Lower lobe of right lung (tissue), 2 donors: ENCODE results near the gene GTF3C2. TPM values are rescaled to one million over a fixed set of nuclear protein-coding genes. Genes with fewer than 3 reads are reported as not detected.

Source experiments
- ATAC-seq, 2 donors: fragments of 200-7000 bp; cut with Tn5 transposase; one replicate each; pipeline ENCODE4 v1.9.1; 2020 to 2022; ENCODE audit warnings: mild to moderate bottlenecking in 2 of 2, moderate library complexity in 2 of 2
- DNase-seq: peaks from one replicate; pipeline ENCODE4 v3.0.0-alpha.2; 2020
- H3K27ac ChIP-seq: fragments of 200-600 bp; one replicate; pipeline ENCODE4 v1.8.0; 2022
- H3K27me3 ChIP-seq: fragments of 200-600 bp; one replicate; pipeline ENCODE4 v1.8.0; 2022; ENCODE audit warnings: low read depth
- H3K36me3 ChIP-seq: fragments of 200-600 bp; one replicate; pipeline ENCODE4 v1.8.0; 2022; ENCODE audit warnings: mild to moderate bottlenecking
- H3K4me1 ChIP-seq: fragments of 200-600 bp; one replicate; pipeline ENCODE4 v1.8.0; 2022
- H3K4me3 ChIP-seq: fragments of 200-600 bp; one replicate; pipeline ENCODE4 v1.8.0; 2022; ENCODE audit warnings: mild to moderate bottlenecking
- H3K9me3 ChIP-seq: fragments of 200-600 bp; one replicate; pipeline ENCODE4 v1.8.0; 2022
- intact Hi-C: fragments of 100-400 bp; cut with DNase I; formaldehyde crosslinking; loops from one replicate; pipeline ENCODE4 v1.11.0; 2022
- total RNA-seq: library from RNA; stranded (reverse); fragmentation: NEBNext Ultra II Directional; extraction: Animal tissue kit (Norgen Biotek cat#: 25700); gene quantifications from one replicate; pipeline ENCODE4 v1.2.1, GENCODE V29; 2021
- TF ChIP-seq, protein P1 (sequence below): fragments of 200-600 bp; IDR thresholded peaks from one replicate; pipeline ENCODE4 v1.8.0; 2022; ENCODE audit warnings: antibody characterized with exemption, mild to moderate bottlenecking
- donor health status: DM: no; HTN: yes; CAD: no; lungs with severe emphysema.

GTF3C2 gene
- total RNA-seq, 1 donor from 2014 or later: 56.4 TPM

GRCh38 chr2:27347641-27348040, 8.9 kb downstream of the GTF3C2 start:
- intact Hi-C loops: no loop called here
- Histone ChIP-seq H3K36me3 (peaks cover 27% of the 10 kb centered on the region), H3K4me1 (peaks cover 7% of the 10 kb centered on the region), H3K9me3 (no peaks in the 10 kb centered on the region), H3K27ac (no peak overlapping the region), H3K4me3 (no peak overlapping the region), H3K27me3 (no peaks in the 10 kb centered on the region)
- TF ChIP-seq, protein P1, sequence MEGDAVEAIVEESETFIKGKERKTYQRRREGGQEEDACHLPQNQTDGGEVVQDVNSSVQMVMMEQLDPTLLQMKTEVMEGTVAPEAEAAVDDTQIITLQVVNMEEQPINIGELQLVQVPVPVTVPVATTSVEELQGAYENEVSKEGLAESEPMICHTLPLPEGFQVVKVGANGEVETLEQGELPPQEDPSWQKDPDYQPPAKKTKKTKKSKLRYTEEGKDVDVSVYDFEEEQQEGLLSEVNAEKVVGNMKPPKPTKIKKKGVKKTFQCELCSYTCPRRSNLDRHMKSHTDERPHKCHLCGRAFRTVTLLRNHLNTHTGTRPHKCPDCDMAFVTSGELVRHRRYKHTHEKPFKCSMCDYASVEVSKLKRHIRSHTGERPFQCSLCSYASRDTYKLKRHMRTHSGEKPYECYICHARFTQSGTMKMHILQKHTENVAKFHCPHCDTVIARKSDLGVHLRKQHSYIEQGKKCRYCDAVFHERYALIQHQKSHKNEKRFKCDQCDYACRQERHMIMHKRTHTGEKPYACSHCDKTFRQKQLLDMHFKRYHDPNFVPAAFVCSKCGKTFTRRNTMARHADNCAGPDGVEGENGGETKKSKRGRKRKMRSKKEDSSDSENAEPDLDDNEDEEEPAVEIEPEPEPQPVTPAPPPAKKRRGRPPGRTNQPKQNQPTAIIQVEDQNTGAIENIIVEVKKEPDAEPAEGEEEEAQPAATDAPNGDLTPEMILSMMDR: no peak
- ATAC-seq (no peak), DNase-seq (no peak)

GRCh38 chr2:27336173-27336572, 20.4 kb downstream of the GTF3C2 start:
- Histone ChIP-seq H3K9me3 (no peaks in the 10 kb centered on the region), H3K27me3 (no peaks in the 10 kb centered on the region), H3K4me1 (no peaks in the 10 kb centered on the region), H3K4me3 (no peak overlapping the region), H3K27ac (no peak overlapping the region), H3K36me3 (peaks cover 99% of the 10 kb centered on the region)
- ATAC-seq (no peak), DNase-seq (peak; percentile 16)
- intact Hi-C loops: no loop called here
- TF ChIP-seq, protein P1: no peak

DNA sequence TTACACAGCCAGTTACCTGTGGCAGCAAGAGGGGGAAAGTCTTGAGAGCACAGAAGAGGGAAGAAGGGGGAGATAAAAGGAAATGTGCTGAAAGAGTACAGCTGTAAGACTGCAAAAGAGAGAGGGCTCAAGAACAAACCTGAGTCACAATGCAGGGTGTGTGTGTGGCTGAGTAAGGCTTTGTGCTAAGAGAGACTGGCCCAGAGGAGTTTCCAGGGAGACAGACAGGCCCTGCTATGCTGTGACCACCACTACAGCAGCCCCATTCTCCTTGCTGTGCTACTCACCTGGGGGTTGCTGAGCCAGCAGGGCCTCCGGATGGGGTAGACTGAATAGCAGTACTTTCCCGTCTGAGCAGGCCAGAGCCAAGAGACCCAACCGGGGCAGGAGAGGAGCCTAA, 21.3 kb downstream of the GTF3C2 start:
- DNase-seq (peak; percentile 3), ATAC-seq (no peak)
- Histone ChIP-seq H3K4me1 (no peaks in the 10 kb centered on the region), H3K27ac (no peak overlapping the region), H3K27me3 (no peaks in the 10 kb centered on the region), H3K36me3 (peaks cover 98% of the 10 kb centered on the region), H3K9me3 (no peaks in the 10 kb centered on the region), H3K4me3 (no peak overlapping the region)
- intact Hi-C loops: no loop called here
- TF ChIP-seq, protein P1: no peak

DNA sequence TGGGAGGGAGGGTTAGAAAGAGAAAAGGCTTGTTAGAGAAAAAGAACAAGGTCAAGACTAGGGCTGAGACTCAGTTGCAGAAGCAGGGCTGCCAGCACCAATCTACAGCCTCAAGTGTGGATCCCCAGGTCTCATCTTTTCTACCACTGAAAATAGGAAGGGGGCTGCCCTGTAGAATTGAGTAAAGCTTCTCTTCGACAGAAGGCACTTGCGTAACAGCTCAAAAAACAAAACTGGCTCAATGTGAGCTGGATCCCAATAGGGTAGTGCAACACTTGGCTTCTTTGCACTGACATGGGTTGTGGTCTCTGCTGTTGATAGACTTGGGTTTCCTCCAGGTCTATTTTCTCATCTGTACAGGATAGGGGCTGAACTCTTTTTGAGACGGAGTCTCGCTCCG, 31.8 kb downstream of the GTF3C2 start:
- Histone ChIP-seq H3K27ac (no peak overlapping the region), H3K4me1 (peaks cover 20% of the 10 kb centered on the region), H3K4me3 (no peak overlapping the region), H3K9me3 (no peaks in the 10 kb centered on the region), H3K27me3 (no peaks in the 10 kb centered on the region), H3K36me3 (peaks cover 39% of the 10 kb centered on the region)
- TF ChIP-seq, protein P1: no peak
- DNase-seq: no peak
- ATAC-seq: no peak
- intact Hi-C loops: no loop called here

- Histone ChIP-seq H3K4me1 (peaks cover 20% of the 10 kb centered on the region), H3K9me3 (no peaks in the 10 kb centered on the region), H3K36me3 (peaks cover 30% of the 10 kb centered on the region), H3K4me3 (peak overlapping the region; percentile 92), H3K27ac (peak overlapping the region; percentile 99), H3K27me3 (no peaks in the 10 kb centered on the region)
- ATAC-seq: peak in 1 of 2 donors; percentile 45
- peak; percentile 13 for DNase-seq
- intact Hi-C loops: no loop called here
- TF ChIP-seq, protein P1: no peak
Observed at GRCh38 chr2:27323596-27324285, 32.8 kb downstream of the GTF3C2 start.
